ENCODE measurements around the gene ADIG.

Gene ADIG

DNA sequence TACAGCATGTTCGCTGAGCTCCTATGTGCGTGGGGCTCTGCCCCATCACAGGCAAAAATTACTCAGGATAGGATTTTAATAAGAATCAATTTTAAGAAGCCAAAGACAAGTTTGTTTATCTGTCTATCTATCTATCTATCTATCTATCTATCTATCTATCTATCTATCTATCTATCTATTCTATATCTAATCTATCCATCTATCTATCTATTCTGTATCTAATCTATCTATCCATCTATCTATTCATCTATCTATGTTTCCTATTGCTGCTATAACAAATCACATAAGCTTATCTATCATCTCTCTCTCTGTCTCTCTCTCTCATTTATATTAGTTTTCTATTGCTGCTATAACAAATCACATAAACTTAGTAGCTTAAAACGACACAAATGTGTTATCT lies 22.3 kb downstream of the ADIG start:
- DNase-seq, result no peak

DNA sequence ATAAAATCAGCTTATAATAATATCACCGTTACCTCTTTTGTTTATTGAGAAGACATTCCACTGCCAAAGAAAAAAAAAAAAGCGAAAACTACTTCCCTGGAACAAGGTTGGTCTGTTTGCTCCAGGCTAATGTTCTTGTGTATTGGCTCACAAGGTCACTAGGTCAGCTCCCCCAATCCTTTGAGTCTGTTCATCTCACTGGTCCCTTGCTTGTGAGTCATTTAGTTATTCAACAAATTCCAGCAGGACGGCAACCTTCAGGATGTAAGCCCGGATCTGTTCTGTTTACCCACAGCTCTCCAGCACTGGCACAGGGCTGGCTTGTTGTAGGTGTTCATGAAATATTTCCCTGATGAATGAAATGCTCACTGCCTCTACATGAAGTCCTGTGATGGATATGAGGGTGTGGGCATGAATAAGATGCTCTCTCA lies 23.9 kb downstream of the ADIG start:
- DNase-seq, result no peak

DNA sequence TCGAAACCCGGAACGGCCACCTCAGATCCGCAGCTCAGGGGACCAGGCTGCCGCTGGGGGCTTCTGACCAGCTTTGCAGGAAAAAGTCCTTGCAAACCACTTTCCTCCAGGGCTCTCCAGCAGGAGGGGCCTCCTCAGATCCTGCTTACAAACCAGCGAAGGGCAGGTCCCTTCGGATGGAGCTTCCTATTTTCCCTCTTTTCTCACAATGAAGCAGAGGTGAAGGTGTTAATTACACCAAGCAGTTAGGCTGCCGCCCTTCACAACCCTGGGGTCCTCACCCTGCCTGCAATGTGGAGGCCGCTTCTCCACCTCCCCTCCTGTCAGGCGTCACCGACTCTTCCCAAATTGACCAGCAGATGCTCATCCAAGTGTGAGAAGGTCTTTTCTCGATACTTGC lies 26.4 kb downstream of the ADIG start:
- DNase-seq, result no peak

DNA sequence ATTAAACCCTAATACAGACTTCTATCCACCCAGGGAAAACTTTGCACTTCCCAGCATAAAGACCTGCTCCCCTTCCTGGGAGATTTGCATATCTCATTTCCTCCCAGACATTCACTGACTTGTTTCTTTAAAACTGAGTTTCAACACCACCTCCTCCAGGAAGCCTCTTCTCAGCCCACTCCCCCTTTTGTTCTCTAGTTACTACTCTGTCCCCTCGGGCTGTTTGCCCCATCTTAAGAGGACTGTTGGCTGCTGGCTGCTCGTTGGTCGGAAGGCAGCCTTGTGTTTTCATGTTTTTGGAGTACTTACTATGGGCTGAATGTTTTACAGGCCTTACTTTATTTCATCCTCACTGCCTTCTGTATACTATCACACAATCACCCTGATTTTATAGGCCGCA lies 27.2 kb downstream of the ADIG start:
- DNase-seq, result no peak

DNA sequence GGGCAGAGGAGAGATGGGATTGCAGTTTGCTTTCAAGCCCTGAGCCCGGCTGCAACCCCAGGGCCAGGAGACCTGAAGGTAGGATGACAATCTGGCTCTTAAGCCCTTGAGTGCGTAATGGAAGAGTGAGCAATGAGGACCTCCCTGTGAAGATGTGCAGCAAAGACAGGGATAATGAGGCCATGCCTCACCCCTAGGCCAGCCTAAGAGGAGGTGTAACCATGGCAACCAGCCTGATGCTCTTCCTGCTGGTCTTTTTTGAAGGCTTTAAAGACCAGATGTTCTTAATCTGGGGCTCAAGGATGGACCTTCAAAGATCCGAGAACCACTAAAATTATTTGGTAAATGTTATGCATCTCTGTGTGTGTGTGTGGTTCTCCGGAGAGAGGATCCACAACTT lies 28.8 kb downstream of the ADIG start:
- DNase-seq, result no peak

DNA sequence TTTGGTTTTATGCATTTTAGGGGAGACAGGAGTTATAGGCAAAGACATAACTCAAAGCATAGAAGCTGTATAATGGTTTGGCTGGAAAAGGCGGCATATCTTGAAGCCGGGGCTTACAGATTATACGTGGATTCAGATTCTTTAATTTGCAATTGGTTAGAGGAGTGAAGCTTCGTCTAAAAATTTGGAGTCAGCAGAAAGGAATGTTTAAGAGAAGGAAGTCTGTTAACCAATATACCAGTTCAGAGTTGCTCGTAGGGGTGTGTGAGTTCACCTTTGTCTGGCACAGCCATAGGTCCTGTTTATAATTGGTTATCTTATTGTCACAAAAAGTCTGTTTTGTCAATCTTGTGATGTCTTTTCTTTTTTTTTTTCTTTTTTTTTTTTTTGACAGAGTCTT lies 29.5 kb downstream of the ADIG start:
- DNase-seq, result peak; percentile 17

DNA sequence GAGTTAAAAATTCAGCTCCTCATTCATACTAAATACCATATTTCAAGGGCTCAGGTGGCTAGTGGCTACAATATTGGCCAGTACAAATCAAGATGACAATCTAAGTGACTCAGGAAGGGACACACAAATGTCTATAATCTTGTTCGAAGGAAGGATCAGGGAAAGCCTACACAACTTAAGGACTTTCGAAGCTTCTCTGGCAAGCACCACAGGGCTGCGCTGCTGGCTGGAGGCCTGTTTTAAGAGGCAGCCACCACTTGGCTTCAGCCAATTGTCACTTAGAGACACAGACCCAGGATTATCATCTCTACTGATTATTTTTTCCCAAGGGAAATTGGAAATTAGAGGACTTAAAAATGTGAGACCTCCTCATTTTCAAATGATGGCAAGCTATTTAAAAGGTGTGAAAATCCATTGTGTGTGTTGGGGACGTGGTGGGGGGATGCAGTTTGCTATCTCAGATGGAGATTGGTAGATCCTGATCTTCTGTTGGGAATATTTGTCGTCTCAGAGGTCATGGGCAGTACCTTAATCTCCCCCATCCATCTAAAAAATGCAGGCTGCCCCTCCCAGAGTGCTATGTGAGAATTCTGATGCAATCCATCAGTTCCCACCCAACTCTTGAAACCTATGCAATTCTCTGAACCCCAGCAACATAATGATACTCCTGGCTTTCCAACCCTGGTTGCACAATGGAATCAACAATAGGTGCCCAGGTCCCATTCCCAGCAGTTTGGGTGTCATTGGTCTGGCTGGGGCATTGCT lies 31.9 kb downstream of the ADIG start:
- DNase-seq, result no peak

DNA sequence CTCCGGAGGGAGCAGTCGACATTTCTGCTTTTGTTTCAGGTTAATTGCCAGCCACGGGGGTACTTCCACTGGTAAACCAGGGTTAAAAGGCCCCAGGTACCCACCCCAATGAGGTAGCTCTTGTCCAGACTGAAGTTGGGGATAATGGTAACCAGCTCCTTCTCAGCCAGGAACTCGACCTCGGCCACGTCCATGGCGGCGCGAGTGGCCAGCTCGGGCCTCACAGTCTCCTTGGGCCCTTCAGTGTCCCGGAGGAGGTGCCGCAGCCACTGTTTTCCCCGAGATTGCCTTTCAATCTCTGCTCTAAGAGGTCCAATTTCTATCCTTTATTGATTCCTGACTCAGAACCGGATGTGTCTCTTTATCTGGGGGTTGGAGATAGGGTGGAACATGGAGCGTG lies 34.3 kb downstream of the ADIG start:
- DNase-seq, result no peak

DNA sequence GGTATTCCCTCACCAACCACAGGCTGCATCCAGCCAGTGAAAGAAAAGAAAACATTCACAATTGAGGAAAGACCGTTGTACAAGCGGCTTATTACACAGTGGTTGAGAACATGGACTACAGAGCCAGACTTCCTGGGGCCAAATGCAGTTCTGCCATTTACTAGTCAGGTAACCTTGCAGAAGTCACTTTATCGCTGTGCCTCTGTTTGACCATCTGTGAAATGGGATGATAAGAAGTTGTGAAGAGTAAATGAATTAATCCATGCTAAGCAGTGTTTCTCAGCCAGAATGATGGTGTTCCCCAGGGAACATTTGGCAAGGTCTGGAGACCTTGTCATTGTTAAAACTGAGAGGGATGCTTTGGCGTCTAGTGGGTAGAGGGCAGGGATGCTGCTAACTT lies 35.5 kb downstream of the ADIG start:
- no peak for DNase-seq

DNA sequence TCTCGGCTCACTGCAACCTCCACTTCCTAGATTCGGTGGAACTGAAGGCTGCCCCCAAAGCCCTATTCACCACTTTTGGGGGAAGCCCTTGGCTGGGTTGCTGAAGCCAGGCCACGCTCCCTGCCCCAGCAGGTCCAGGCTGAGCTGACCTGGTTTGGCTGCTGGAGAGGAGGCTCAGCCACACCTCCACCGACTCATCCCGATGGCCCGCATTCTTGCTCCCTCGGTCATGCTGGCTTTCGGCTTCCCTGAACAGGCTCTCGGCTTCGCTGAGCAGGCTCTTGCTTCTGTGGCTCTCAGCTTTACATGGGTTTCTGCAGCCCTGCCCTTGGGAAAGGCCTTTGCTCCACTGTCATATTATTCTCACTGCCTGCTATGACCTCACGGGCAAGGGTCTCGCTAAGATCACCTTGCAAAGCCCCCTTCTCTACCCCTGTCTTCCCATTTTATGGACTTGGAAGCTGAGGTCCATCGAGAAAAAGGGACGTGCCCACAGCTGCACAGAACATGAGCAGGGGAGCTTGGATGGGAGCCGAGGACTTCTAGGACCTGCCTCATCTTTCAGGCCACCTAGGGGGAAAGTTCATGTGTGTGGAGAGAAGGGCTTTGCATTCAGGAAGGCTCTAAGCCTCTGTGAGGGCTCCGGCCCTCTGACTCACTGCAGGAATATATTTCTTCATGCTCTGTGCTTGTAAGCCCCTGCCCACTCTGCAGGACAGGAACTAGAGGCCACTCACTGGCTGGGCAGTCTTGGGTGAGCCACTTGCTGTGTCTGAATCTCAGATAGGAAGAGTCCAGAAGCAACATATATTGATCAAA lies 36.2 kb downstream of the ADIG start:
- DNase-seq, result peak; percentile 32

DNA sequence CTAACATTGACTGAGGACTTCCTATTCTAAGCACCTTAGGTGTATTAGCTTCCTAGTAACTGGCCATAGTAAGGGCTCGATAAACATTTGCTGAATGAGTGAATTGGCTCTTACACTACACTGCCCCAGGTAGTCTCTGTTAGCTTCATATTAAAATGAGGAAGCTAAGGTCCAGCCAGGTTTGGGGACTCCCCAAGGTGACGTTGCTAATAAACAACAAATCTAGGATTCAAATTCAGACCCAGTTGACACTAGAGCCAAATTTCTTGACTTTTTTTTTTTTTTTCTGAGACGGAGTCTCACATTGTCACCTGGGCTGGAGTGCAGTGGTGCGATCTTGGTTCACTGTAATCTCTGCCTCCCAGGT lies 36.8 kb downstream of the ADIG start:
- DNase-seq, result no peak

DNA sequence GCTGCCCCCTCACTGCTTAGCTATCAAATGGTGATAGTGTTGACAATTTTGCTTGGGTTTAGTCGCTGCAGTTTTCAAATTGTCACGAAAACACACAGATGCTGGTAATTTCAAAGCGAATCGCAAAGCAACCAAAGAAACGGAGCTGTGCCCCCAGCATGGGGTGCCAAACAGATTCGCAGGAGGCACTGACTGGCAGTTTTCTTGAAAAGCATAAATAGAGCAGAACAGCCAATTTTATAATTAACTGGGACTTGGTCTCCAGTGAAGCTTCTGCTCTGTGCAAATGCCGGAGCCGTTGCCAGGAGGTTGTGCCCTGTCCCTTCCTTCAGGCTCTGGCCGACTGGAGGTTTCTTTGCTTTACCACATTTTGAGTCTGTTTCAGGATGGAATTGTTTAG lies 39.4 kb downstream of the ADIG start:
- DNase-seq, result no peak

DNA sequence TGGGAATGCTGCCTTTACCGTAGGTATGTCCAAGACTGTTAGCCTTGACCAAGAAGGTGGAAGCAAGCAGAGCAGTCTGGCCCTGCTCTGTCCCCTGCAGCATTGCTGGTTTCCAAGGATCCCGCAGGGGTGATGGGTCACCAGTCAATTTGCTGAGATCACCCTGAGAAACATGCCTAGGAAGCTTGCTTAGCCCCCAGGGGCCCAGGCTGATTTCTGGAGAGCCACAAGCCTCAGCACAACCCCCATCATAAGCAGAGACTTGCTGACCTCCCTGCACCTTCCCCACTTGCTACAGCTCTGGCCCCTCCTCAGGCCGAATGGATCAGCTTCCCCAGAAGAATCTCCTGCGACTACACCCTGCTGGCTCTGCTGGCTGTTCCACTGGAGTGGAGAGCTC lies 42.1 kb downstream of the ADIG start:
- DNase-seq, result no peak

DNA sequence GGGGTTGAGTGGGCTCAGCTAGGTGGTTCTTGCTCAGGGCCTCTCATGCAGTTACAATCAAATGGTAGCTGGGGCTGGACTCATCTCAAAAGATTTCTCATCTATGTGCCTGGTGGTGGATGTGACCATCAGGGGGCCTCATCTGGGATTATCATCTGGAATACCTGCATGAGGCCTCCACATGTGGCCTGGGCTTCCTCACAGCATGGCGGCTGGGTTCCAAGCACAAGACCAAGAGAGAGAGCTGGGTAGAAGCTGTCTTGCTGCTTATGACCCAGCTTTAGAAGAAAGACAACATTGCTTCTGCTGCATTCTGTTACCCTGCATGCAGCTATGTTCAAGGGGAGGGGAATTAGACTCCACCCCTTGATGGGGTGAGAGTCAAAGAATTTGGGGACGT lies 43.1 kb downstream of the ADIG start:
- DNase-seq, result no peak

DNA sequence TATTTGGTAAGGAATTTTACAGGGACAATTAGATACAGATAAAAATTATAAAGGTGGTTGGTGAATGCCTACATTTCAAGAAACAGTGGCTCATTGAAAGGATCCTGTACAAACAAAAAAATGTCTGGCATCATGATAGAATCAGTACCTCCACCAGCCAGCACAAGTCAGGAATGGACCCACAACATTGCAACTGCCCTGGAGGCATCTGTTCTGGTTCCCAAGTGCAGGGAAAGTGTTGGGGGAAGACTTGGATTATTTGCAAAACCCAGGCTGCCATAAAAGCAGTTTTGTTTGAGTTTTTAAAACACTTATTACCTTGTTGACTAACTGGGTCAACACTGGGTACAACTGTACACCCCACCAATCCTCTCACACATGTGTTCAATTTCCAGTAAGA lies 44.9 kb downstream of the ADIG start:
- DNase-seq, result no peak

DNA sequence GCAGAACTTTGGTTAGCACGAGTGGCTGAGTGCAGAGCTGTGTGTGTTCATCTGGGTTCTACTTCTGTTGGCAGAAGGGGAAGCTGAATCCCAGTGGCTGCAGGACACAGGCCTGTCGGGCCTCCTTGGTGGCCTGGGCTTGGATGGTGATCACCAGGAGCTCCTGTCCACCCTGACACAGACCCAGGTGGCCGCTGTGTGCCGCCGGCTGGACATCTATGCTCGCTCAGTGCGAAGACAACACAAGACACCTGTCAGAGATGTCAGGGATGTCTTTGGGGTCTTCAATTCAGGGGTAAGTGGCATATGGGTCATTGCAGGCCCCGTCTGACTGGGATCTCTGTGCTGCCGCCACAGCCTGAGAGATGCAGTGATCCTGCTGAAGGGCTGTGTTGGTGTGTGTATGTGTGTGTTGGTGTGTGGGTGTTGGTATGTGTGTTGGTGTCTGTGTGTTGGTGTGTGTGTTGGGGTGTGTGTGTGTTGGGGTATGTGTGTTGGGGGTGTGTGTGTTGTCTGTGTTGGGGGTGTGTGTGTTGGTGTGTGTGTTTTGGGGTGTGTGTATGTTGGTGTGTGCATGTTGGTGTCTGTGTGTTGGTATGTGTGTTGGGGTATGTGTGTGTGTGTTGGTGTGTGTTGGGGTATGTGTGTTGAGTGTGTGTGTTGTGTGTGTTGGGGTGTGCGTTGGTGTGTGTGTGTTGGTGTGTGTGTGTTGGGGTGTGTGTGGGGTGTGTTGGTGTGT lies 46.1 kb downstream of the ADIG start:
- DNase-seq, result no peak

DNA sequence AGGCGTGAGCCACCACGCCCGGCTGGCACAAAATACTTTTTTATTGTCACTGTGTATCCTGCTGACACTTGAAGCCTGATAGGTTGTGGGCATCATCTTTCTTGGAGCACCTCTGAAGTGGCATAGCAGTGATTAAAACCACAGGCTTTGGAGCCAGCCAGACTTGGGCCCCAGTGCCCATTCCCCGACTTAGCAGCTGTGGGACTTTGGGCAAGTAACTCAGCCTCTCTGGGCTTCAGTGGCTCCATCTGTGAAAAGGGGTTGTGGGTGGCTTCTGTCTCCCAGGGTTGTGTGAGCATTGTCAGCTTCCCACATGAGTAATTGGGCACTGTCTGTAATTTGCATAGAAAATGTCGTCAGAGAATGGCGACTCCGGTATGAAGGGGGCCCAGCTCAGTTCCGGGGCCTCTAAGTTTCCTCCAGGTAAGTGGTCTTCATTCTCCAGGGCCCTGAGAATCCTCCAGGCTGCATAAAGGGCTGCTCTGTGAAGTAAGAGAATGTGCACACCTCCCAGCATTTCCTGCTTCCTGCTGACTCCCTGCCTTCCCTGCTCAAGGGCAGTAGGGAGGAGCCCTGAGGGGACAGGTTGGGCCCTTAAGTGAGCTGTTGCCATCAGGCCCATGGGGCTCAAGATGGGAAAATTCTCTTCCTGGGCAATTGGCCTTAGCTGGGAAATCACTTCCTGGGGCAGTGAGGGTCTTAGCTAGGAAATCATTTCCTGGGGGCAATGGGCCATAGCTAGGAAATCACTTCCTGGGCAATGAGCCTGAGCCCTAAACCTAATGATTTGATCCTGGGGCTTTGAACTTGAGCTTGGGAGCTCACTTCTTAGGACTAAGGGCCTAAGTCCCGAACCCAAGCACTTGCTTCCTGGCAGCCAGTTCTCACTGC lies 47.8 kb downstream of the ADIG start:
- no peak for DNase-seq

DNA sequence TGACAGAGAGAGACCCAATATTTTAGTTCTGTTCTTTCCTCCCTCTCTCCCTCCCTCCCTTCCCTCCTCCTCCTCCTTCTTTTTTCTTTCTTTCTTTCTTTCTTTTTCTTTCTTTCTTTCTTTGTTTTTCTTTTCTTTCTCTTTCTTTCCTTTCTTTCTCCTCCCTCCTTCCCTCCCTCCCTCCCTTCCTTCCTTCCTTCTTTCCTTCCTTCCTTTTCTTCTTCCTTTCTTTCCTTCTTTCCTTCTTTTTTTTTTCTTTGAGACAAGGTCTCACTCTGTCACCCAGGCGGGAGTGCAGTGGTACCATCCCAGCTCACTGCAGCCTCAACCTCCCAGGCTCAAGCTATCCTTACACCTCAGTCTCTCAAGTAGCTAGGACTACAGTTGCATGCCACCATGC lies 49.0 kb downstream of the ADIG start:
- DNase-seq, result no peak

DNA sequence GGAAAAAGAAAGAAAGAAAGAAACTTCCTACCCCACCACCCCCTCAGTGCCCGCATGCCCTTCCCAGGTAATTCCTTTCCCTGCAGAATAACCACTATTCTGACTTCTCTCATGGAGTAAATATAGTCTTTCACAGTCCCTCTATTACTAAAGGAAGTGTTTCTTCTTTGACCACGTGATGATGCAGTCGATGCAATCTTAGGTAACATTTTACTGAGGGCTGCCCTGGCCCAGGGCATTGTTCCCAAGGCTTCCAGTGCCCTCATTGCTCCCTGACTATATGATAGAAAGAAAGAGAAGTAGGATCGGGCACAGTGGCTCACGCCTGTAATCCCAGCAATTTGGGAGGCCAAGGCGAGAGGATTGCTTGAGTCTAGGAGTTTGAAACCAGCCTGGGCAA lies 49.7 kb downstream of the ADIG start:
- DNase-seq, result no peak

DNA sequence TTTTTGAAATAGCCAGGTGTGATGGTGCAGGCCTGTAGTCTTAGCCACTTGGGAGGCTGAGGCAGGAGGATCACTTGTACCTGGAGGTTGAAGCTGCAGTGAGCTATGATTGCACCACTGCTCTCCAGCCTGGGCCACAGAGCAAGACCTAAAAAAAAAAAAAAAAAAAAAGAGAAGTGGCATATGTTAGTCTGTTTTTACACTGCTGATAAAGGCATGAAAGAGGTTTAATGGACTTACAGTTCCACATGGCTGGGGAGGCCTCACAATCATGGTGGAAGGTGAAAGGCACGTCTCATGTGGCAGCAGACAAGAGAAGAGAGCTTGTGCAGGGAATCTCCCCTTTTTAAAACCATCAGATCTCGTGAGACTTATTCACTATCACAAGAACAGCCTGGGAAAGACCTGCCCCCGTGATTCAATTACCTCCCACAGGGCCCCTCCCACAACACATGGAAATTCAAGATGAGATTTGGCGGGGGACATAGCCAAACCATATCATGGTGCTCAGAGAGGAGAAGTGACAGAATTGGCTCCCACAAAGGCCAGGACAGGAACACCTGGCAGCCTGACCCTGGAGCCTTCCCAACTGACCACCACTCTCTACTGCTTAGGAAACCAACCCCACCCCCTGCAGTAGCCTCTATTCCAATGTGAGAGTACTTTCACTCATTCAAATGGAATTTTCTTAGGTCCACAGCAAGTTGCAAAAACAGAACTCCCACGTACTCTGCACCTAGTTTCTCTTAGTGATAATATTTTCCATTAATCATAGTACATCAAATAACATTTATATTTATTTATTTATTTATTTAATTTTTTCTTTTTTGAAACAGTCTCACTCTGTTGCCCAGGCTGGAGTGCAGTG lies 50.4 kb downstream of the ADIG start:
- peak; percentile 6 for DNase-seq

DNA sequence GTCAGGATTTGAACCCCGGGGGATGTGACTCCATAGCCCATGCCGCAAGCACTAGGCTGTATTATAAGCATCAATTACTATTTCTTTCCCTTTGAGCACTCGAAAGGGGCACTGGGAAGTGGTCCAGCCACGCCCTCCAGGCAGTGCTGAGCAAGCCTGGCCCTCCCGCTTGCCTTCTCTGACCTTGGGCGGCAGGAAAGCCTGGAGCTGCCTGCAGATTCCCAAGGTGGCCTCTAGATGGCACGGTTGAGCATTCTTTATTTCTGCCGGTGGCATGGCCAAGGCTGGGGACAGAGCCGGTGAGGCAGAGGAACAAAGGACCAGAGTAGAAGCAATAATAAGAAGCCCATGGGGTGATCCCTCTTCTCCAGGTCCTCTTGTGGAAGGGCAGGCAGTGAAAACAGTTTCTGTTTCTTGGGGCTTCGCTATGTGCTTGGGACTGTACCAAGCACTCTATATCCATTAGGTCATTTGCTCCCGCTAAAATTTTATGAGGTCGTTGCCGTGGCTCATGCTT lies 52.6 kb downstream of the ADIG start:
- DNase-seq, result peak; percentile 34
